Endodermal cell (in vitro differentiated cells): ENCODE data around the gene C17orf114.

Source experiments
- DNase-seq: peaks from one replicate; pipeline ENCODE4 v3.0.0-alpha.2; 2017
- H3K27ac ChIP-seq: 2 replicates; pipeline ENCODE4 v1.5.1; 2013; ENCODE audit warnings: mild to moderate bottlenecking, low read depth, low read length, moderate library complexity
- H3K27me3 ChIP-seq: 2 replicates; pipeline ENCODE4 v1.6.1; 2013; ENCODE audit warnings: mild to moderate bottlenecking, low read length, moderate library complexity; ENCODE audit not compliant: insufficient read depth, control insufficient read depth, poor library complexity, severe bottlenecking
- H3K36me3 ChIP-seq: 2 replicates; pipeline ENCODE4 v1.7.0; 2013; ENCODE audit warnings: mild to moderate bottlenecking, low read length, moderate library complexity; ENCODE audit not compliant: control insufficient read depth, insufficient read depth
- H3K4me1 ChIP-seq: one replicate; pipeline ENCODE4 v1.7.0; 2013; ENCODE audit warnings: low read length; ENCODE audit not compliant: control insufficient read depth, insufficient read depth
- H3K4me3 ChIP-seq: 2 replicates; pipeline ENCODE4 v1.5.1; 2013; ENCODE audit warnings: mild to moderate bottlenecking, low read length, moderate library complexity
- H3K9ac ChIP-seq: 2 replicates; pipeline ENCODE4 v1.6.1; 2013; ENCODE audit warnings: mild to moderate bottlenecking, low read length, moderate library complexity; ENCODE audit not compliant: poor library complexity, severe bottlenecking; ENCODE audit errors: extremely low read depth
- H3K9me3 ChIP-seq: 2 replicates; pipeline ENCODE4 v1.6.1; 2013; ENCODE audit warnings: mild to moderate bottlenecking, low read length, moderate library complexity; ENCODE audit not compliant: control insufficient read depth
- H3K27ac Mint-ChIP-seq: 2 replicates; pipeline ENCODE4 v1.8.0; 2020; ENCODE audit warnings: mixed read lengths
- H3K27me3 Mint-ChIP-seq: 2 replicates; pipeline ENCODE4 v1.8.0; 2021; ENCODE audit warnings: mild to moderate bottlenecking, mixed read lengths; ENCODE audit not compliant: insufficient read depth
- H3K36me3 Mint-ChIP-seq: 2 replicates; pipeline ENCODE4 v1.8.0; 2020; ENCODE audit warnings: low read depth, mixed read lengths
- H3K4me1 Mint-ChIP-seq: 2 replicates; pipeline ENCODE4 v1.8.0; 2020; ENCODE audit warnings: mixed read lengths
- H3K4me3 Mint-ChIP-seq: 2 replicates; pipeline ENCODE4 v1.8.0; 2020; ENCODE audit warnings: mild to moderate bottlenecking, moderate library complexity, mixed read lengths
- H3K9me3 Mint-ChIP-seq: 2 replicates; pipeline ENCODE4 v1.8.0; 2020; ENCODE audit warnings: mild to moderate bottlenecking, mixed read lengths
- CTCF ChIP-seq: fragments of 200-600 bp; sonication (generic); conservative IDR thresholded peaks from 2 replicates; pipeline ENCODE4 v1.5.0; 2021; ENCODE audit warnings: antibody characterized with exemption, mild to moderate bottlenecking
- WGBS, 2 experiments: methylation state at CpG; one replicate each; pipeline versions ENCODE4 v1.1.5 to v1.1.7; 2013; ENCODE audit warnings: missing lambda C conversion rate in 2 of 2, mixed read lengths in 1 of 2; ENCODE audit not compliant: insufficient coverage in 1 of 2, insufficient read length in 1 of 2; 5-methylcytosine and 5-hydroxymethylcytosine counted together

Gene C17orf114

DNA sequence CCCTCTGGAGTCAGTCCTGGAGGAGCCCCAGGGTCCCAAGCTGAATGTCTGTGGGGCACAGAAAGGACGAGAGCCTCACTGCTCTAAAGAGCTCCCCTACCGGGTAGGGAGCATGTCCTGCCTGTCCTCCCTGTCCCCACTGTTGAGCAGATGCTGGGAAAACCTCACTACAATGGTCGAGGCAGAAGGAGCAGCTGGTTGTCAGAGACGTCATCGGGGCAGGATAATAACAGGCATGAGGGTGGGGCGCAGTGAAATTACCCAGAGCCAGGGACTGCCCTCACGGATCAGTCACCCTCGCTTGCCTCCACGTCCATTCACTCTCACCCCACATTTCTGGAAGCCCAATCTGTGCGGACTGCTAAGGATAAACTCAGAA is 29.9 kb downstream of the C17orf114 start:
- H3K4me1 ChIP-seq = no peaks in the 10 kb centered on the region
- H3K27me3 ChIP-seq = no peaks in the 10 kb centered on the region
- Mint-ChIP-seq H3K36me3 (no peaks in the 10 kb centered on the region), H3K9me3 (no peaks in the 10 kb centered on the region), H3K27me3 (peaks cover 23% of the 10 kb centered on the region), H3K4me3 (no peak overlapping the region), H3K27ac (no peak overlapping the region), H3K4me1 (no peaks in the 10 kb centered on the region)
- H3K27ac ChIP-seq = no peak overlapping the region
- 74 to 83% methylated on average over 3 to 10 of the region's 10 CpGs for WGBS, 2 experiments
- no peak overlapping the region for H3K9ac ChIP-seq
- no peaks in the 10 kb centered on the region for H3K36me3 ChIP-seq
- H3K9me3 ChIP-seq = no peaks in the 10 kb centered on the region
- no peak overlapping the region for H3K4me3 ChIP-seq
- no peak for TF ChIP-seq CTCF
- no peak for DNase-seq

DNA sequence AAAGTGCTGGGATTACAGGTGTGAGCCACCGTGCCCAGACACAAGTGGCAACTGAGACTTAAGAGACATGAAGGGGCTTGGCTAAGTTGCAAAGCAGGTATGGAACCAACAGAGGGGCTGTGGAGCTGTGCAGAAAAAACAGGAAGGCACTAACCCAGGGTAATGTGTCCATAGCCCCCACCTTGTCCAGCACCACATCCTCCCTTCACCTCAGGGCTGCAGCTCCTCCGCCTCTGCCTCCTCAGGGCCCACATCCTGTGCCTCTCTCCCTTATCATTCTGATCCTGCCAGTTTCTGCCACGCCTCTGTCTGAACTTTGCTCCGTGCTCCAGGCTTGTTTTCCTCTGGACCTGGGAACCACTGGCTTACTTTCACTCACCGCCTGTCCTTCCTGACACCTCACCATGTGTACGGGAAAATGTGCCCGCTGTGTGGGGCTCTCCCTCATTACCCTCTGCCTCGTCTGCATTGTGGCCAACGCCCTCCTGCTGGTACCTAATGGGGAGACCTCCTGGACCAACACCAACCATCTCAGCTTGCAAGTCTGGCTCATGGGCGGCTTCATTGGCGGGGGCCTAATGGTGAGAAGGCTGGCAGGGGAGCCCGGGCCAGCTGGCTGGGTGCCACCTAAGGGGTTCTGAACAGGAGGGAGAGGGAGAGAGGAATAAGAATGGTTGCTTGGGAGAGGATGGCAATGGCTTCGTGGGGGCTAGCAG is 30.5 kb downstream of the C17orf114 start, which contains the start of gene TM4SF5:
Gene TM4SF5, plus strand, starts transcription at position 368 of the 716 bp plus-strand sequence. Its CDS starts 37 bp downstream, at position 405.
- H3K4me3 Mint-ChIP-seq = no peak within 1 kb of the TSS
- Histone ChIP-seq H3K9ac (no peak within 1 kb of the TSS), H3K4me1 (no peaks in the 10 kb centered on the region), H3K9me3 (no peaks in the 10 kb centered on the region), H3K4me3 (no peak within 1 kb of the TSS), H3K27ac (no peak within 1 kb of the TSS), H3K27me3 (no peaks in the 10 kb centered on the region), H3K36me3 (no peaks in the 10 kb centered on the region)
- H3K9me3 Mint-ChIP-seq = no peaks in the 10 kb centered on the region
- no peaks in the 10 kb centered on the region for H3K4me1 Mint-ChIP-seq
- no peak within 1 kb of the TSS for H3K27ac Mint-ChIP-seq
- no peak for DNase-seq
- TF ChIP-seq CTCF = no peak
- peaks cover 20% of the 10 kb centered on the region for H3K27me3 Mint-ChIP-seq
- H3K36me3 Mint-ChIP-seq = no peaks in the 10 kb centered on the region
- whole genome bisulfite sequencing, 2 experiments = 84 to 91% methylated on average over 8 to 13 of the region's 13 CpGs

- Histone ChIP-seq H3K27ac (no peak overlapping the region), H3K4me1 (no peaks in the 10 kb centered on the region), H3K9me3 (no peaks in the 10 kb centered on the region), H3K4me3 (no peak overlapping the region), H3K36me3 (no peaks in the 10 kb centered on the region), H3K9ac (no peak overlapping the region), H3K27me3 (no peaks in the 10 kb centered on the region)
- WGBS, 2 experiments = 90 to 94% methylated on average over 2 of the region's 2 CpGs
- Mint-ChIP-seq H3K27me3 (peaks cover 20% of the 10 kb centered on the region), H3K4me3 (no peak overlapping the region), H3K9me3 (no peaks in the 10 kb centered on the region), H3K4me1 (no peaks in the 10 kb centered on the region), H3K27ac (no peak overlapping the region), H3K36me3 (no peaks in the 10 kb centered on the region)
- TF ChIP-seq CTCF = no peak
- DNase-seq = no peak
Observed at GRCh38 chr17:4769628-4770027, 32.5 kb downstream of the C17orf114 start.
